Measurements from ENCODE around the gene NIBAN1.
A peak's percentile ranks its signal among the peaks of the same experiment; 100 is the strongest.

Gene NIBAN1

GRCh38 chr1:184943998-184944397 lies 30.3 kb downstream of the NIBAN1 start:
- DNase-seq, result no peak

- DNase-seq, result no peak
Measured at GRCh38 chr1:184941735-184942134, 32.6 kb downstream of the NIBAN1 start.

GRCh38 chr1:184941410-184941733 lies 32.9 kb downstream of the NIBAN1 start:
- DNase-seq, result no peak

- no peak for DNase-seq
Measured at GRCh38 chr1:184940694-184941409, 33.5 kb downstream of the NIBAN1 start.

- DNase-seq, result no peak
Measured at GRCh38 chr1:184940226-184940625, 34.1 kb downstream of the NIBAN1 start.

- DNase-seq, result no peak
Measured at GRCh38 chr1:184937729-184938128, 36.6 kb downstream of the NIBAN1 start.

GRCh38 chr1:184935920-184936798 lies 38.1 kb downstream of the NIBAN1 start:
- peak; percentile 27 for DNase-seq

- no peak for DNase-seq
Measured at GRCh38 chr1:184933944-184934343, 40.4 kb downstream of the NIBAN1 start.

GRCh38 chr1:184932319-184932718 lies 42.0 kb downstream of the NIBAN1 start:
- no peak for DNase-seq

GRCh38 chr1:184931566-184931965 lies 42.7 kb downstream of the NIBAN1 start:
- no peak for DNase-seq

- DNase-seq, result no peak
Measured at GRCh38 chr1:184930645-184931044, 43.7 kb downstream of the NIBAN1 start.

- DNase-seq, result no peak
Measured at GRCh38 chr1:184930232-184930631, 44.1 kb downstream of the NIBAN1 start.

GRCh38 chr1:184929711-184930202 lies 44.6 kb downstream of the NIBAN1 start:
- no peak for DNase-seq

GRCh38 chr1:184928394-184928793 lies 45.9 kb downstream of the NIBAN1 start:
- no peak for DNase-seq

Measured in femur (tissue), 1 donor.